MM.1S (cell line): ENCODE data around the gene CHFR.
"Not testable (repeated sequence)": the region's sequence is repeated elsewhere in the genome, so short reads cannot be mapped to it uniquely, and the experiment has no call there.

Source experiments
- DNase-seq: peaks from one replicate; pipeline ENCODE4 v3.0.0-alpha.2; 2015
- H2AFZ ChIP-seq: fragments of 300-600 bp; sonication (generic); 2 replicates; pipeline ENCODE4 v1.6.0; 2016; ENCODE audit warnings: antibody characterized with exemption, low read length
- H3F3A ChIP-seq: fragments of 300-600 bp; sonication (generic); 2 replicates; pipeline ENCODE4 v1.6.1; 2016; ENCODE audit warnings: mild to moderate bottlenecking, antibody characterized with exemption, low read length, moderate library complexity, mixed read lengths; ENCODE audit not compliant: insufficient read depth
- H3K27ac ChIP-seq: fragments of 300-600 bp; sonication (generic); 2 replicates; pipeline ENCODE4 v1.5.1; 2016; ENCODE audit warnings: mild to moderate bottlenecking, low read length
- H3K27me3 ChIP-seq: fragments of 300-600 bp; sonication (generic); replicated peaks from 2 replicates; pipeline ENCODE4 v1.6.0; 2016; ENCODE audit warnings: low read length; ENCODE audit not compliant: insufficient read depth
- H3K36me3 ChIP-seq: fragments of 300-600 bp; sonication (generic); replicated peaks from 2 replicates; pipeline ENCODE4 v1.6.1; 2016; ENCODE audit warnings: mild to moderate bottlenecking, low read length, mixed read lengths; ENCODE audit not compliant: insufficient read depth
- H3K4me1 ChIP-seq: fragments of 300-600 bp; sonication (generic); 2 replicates; pipeline ENCODE4 v1.6.1; 2016; ENCODE audit warnings: low read length, mixed read lengths
- H3K4me2 ChIP-seq: fragments of 300-600 bp; sonication (generic); 2 replicates; pipeline ENCODE4 v1.6.0; 2016; ENCODE audit warnings: low read depth, low read length
- H3K4me3 ChIP-seq: fragments of 300-600 bp; sonication (generic); 2 replicates; pipeline ENCODE4 v1.5.1; 2016; ENCODE audit warnings: low read length, mixed read lengths
- H3K79me2 ChIP-seq: fragments of 300-600 bp; sonication (generic); 2 replicates; pipeline ENCODE4 v1.6.1; 2016; ENCODE audit warnings: mixed run types, low read length, mixed read lengths
- H3K9ac ChIP-seq: fragments of 300-600 bp; sonication (generic); 2 replicates; pipeline ENCODE4 v1.6.1; 2016; ENCODE audit warnings: low read length, mixed read lengths
- H3K9me2 ChIP-seq: fragments of 300-600 bp; sonication (generic); replicated peaks from 2 replicates; pipeline ENCODE4 v1.6.1; 2016; ENCODE audit warnings: mild to moderate bottlenecking, low read length, mixed read lengths; ENCODE audit not compliant: insufficient read depth
- H3K9me3 ChIP-seq: fragments of 300-600 bp; sonication (generic); replicated peaks from 2 replicates; pipeline ENCODE4 v1.6.1; 2016; ENCODE audit warnings: mild to moderate bottlenecking, low read length, mixed read lengths; ENCODE audit not compliant: insufficient read depth
- H4K20me1 ChIP-seq: fragments of 300-600 bp; sonication (generic); 2 replicates; pipeline ENCODE4 v1.6.1; 2016; ENCODE audit warnings: mild to moderate bottlenecking, low read length, moderate library complexity, mixed read lengths; ENCODE audit not compliant: insufficient read depth
- CTCF ChIP-seq: fragments of 300-600 bp; sonication (generic); IDR thresholded peaks from 2 replicates; pipeline ENCODE4 v1.5.1; 2016; ENCODE audit warnings: antibody characterized with exemption, low read length, mixed read lengths
- EZH2 ChIP-seq: fragments of 300-600 bp; sonication (generic); optimal IDR thresholded peaks from 2 replicates; pipeline ENCODE3; 2017; ENCODE audit warnings: low read depth, mild to moderate bottlenecking, antibody characterized with exemption, low read length, mixed read lengths
- EZH2phosphoT487 ChIP-seq: fragments of 300-600 bp; sonication (generic); IDR thresholded peaks from 2 replicates; pipeline ENCODE4 v1.6.1; 2018; ENCODE audit warnings: antibody characterized with exemption, low read length

CHFR gene

DNA sequence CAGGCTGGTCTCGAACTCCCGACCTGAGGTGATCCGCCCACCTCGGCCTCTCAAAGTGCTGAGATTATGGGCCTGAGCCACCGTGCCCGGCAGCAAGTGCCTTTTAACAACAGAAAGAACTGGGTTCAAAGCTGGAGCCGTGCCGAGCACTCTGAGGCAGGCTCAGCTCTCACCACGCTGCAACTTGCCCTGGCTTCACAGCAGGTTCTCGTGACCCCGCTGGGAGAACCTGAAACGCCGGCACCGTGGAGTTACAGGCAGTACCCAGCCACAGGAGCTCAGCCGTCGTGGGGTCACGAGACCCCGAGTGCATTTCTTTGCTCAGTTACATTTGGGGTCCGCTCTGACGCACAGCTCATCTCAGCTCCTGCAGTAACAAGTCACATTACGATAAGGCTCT is 73.2 kb downstream of the CHFR start:
- H4K20me1 ChIP-seq, result no peaks in the 10 kb centered on the region
- H3K9me2 ChIP-seq, result no peaks in the 10 kb centered on the region
- no peaks in the 10 kb centered on the region for H3K79me2 ChIP-seq
- no peak for DNase-seq
- no peak overlapping the region for H3K9ac ChIP-seq
- no peaks in the 10 kb centered on the region for H3K4me1 ChIP-seq
- H3K4me2 ChIP-seq, result no peak overlapping the region
- no peak overlapping the region for H3K4me3 ChIP-seq
- no peaks in the 10 kb centered on the region for H3F3A ChIP-seq
- no peaks in the 10 kb centered on the region for H3K9me3 ChIP-seq
- H3K36me3 ChIP-seq, result no peaks in the 10 kb centered on the region
- H3K27ac ChIP-seq, result no peak overlapping the region
- no peaks in the 10 kb centered on the region for H3K27me3 ChIP-seq
- no peak for TF ChIP-seq EZH2
- TF ChIP-seq EZH2phosphoT487, result no peak
- no peak for TF ChIP-seq CTCF
- no peak overlapping the region for H2AFZ ChIP-seq

- H4K20me1 ChIP-seq, result no peaks in the 10 kb centered on the region
Observed at GRCh38 chr12:132813443-132813842, 74.0 kb downstream of the CHFR start.

DNA sequence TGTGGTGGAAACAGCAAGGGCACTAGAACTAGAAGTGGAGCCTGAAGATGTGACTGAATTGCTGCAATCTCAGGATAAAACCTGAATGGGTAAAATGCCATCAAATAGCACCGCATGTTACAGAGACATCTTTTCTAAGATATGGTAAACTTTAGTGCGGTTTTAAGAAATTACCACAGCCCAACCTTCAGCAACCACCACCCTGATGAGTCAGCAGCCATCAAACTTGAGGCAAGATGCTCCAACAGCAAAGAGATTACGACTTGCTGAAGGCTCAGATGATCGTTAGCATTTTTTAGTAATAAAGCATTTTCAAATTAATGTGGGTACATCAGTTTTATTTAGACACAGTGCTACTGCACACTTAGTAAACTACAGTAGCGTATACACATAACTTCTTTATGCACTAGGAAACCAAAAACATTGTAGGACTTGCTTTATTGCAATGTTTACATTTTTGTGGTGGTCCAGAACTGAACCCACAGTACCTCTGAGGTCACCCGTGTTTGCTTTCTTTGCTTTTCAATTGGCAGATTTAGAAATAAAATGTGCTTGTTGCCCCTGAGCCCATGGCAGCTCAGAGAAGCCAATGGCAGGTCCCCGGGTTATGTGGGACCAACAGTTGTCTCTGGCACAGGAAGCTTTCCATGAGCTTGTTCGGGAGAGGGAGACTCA is 74.6 kb downstream of the CHFR start:
- Histone ChIP-seq H3K27me3 (no peaks in the 10 kb centered on the region), H3K4me1 (no peaks in the 10 kb centered on the region), H3K4me3 (no peak overlapping the region), H3K79me2 (no peaks in the 10 kb centered on the region), H3K36me3 (no peaks in the 10 kb centered on the region), H3K4me2 (no peak overlapping the region), H3K9ac (no peak overlapping the region), H2AFZ (no peak overlapping the region), H3F3A (no peaks in the 10 kb centered on the region), H3K27ac (no peak overlapping the region), H3K9me2 (no peaks in the 10 kb centered on the region), H4K20me1 (no peaks in the 10 kb centered on the region), H3K9me3 (no peaks in the 10 kb centered on the region)
- DNase-seq, result no peak
- no peak for TF ChIP-seq EZH2

More at GRCh38 chr12:132813443-132813842, 74.0 kb downstream of the CHFR start:
- H3K27me3 ChIP-seq, result no peaks in the 10 kb centered on the region
- H3K9ac ChIP-seq, result no peak overlapping the region
- DNase-seq, result no peak
- no peaks in the 10 kb centered on the region for H3F3A ChIP-seq
- no peak overlapping the region for H3K4me2 ChIP-seq
- H2AFZ ChIP-seq, result no peak overlapping the region
- no peak overlapping the region for H3K27ac ChIP-seq
- TF ChIP-seq EZH2 (no peak), CTCF (no peak), EZH2phosphoT487 (no peak)
- no peaks in the 10 kb centered on the region for H3K36me3 ChIP-seq
- H3K9me3 ChIP-seq, result no peaks in the 10 kb centered on the region
- H3K4me3 ChIP-seq, result no peak overlapping the region
- H3K4me1 ChIP-seq, result no peaks in the 10 kb centered on the region
- H3K9me2 ChIP-seq, result no peaks in the 10 kb centered on the region
- H3K79me2 ChIP-seq, result no peaks in the 10 kb centered on the region

DNA sequence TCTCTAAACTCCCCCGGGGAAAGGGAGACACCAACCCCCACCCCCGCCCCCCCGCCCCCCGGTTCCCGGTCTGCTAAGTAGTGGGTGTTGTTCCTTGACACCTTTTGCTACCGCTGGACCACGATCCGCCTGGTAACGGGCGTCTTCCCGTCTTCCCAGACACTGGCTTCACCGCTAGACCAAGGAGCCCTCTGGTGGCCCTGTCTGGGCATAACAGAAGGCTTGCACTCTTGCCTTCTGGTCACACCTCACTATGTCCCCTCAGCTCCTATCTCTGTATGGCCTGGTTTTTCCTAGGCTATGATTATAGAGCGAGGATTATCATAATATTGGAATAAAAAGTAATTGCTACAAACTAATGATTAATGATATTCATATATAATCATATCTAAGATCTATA is 78.0 kb downstream of the CHFR start:
- H3K36me3 ChIP-seq, H3K9ac ChIP-seq, H3K4me3 ChIP-seq, H4K20me1 ChIP-seq, H3K27ac ChIP-seq, DNase-seq, H3K9me3 ChIP-seq, H3K4me2 ChIP-seq, H3K79me2 ChIP-seq, H3K27me3 ChIP-seq, H2AFZ ChIP-seq, H3K4me1 ChIP-seq, H3F3A ChIP-seq, H3K9me2 ChIP-seq: not testable (repeated sequence)
